Stimulated activated memory B cell treated with anti-CD40 and anti-IgM and Interleukin-4, amounts not matched to agents 10 μg/mL and 1 μg/mL and 100 μg/mL, for 72 hours (primary cell): Measurements from ENCODE around the gene KIAA0232.
A peak's percentile ranks its signal among the peaks of the same experiment; 100 is the strongest.

Experiments used
- ATAC-seq: fragments of 150-1000 bp; cut with Tn5 transposase; 2 replicates; pipeline ENCODE4 v1.10.0; 2021
- H3K27ac Mint-ChIP-seq: one replicate; pipeline ENCODE4 v1.8.0; 2022; ENCODE audit warnings: mild to moderate bottlenecking, mixed read lengths
- H3K27me3 Mint-ChIP-seq: one replicate; pipeline ENCODE4 v1.8.0; 2022; ENCODE audit warnings: mixed read lengths
- H3K36me3 Mint-ChIP-seq: one replicate; pipeline ENCODE4 v1.8.0; 2022; ENCODE audit warnings: mixed read lengths
- H3K4me1 Mint-ChIP-seq: one replicate; pipeline ENCODE4 v1.8.0; 2022; ENCODE audit warnings: mixed read lengths
- H3K4me3 Mint-ChIP-seq: one replicate; pipeline ENCODE4 v1.8.0; 2022; ENCODE audit warnings: mild to moderate bottlenecking, moderate library complexity, mixed read lengths
- H3K9me3 Mint-ChIP-seq: one replicate; pipeline ENCODE4 v1.8.0; 2022; ENCODE audit warnings: mixed read lengths

Gene KIAA0232, protein sequence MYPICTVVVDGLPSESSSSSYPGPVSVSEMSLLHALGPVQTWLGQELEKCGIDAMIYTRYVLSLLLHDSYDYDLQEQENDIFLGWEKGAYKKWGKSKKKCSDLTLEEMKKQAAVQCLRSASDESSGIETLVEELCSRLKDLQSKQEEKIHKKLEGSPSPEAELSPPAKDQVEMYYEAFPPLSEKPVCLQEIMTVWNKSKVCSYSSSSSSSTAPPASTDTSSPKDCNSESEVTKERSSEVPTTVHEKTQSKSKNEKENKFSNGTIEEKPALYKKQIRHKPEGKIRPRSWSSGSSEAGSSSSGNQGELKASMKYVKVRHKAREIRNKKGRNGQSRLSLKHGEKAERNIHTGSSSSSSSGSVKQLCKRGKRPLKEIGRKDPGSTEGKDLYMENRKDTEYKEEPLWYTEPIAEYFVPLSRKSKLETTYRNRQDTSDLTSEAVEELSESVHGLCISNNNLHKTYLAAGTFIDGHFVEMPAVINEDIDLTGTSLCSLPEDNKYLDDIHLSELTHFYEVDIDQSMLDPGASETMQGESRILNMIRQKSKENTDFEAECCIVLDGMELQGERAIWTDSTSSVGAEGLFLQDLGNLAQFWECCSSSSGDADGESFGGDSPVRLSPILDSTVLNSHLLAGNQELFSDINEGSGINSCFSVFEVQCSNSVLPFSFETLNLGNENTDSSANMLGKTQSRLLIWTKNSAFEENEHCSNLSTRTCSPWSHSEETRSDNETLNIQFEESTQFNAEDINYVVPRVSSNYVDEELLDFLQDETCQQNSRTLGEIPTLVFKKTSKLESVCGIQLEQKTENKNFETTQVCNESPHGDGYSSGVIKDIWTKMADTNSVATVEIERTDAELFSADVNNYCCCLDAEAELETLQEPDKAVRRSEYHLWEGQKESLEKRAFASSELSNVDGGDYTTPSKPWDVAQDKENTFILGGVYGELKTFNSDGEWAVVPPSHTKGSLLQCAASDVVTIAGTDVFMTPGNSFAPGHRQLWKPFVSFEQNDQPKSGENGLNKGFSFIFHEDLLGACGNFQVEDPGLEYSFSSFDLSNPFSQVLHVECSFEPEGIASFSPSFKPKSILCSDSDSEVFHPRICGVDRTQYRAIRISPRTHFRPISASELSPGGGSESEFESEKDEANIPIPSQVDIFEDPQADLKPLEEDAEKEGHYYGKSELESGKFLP (N-terminal part only)

DNA sequence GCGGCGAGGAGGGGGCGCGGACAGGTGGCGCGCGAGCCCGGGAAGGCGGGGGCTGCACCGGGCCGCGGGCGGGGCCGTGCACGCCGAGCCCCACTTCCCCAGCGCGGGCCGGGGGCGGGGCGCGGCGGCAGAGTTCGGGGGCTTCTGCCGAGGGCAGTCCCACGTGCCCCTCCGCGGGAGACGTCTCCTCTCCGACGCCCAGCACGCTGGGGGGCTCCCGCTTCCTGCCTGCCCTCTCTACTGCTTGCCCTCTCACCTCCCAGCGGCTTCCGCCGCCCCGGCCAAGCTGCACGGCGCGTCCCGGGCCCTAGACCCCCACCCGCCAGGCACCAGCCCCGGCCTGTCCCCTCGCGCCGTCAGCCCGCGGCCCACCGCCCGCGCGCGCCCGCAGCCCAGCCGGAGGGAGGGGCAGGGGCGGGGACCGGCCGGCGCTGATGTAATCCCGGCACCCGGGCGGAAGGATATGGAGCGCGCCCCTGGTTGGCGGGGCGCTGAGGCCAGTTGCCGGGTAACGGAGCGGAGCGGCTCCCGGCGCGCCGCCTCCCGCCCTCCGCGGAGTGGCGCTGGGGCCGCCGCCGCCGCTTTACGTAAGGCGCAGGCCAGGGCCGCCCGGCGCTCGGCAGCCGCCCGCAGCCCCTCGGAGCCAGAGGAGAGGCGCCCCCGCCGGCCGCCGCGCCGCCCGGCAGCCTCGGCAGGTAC lies at the start of gene KIAA0232:
KIAA0232 (plus strand) TSS at position 581 of the 699 bp plus-strand sequence. CDS start 41,727 bp downstream, outside the sequence.
- peak within 1 kb of the TSS; percentile 85 for H3K27ac Mint-ChIP-seq
- H3K27me3 Mint-ChIP-seq, result no peaks in the 10 kb centered on the region
- ATAC-seq, result peak; percentile 90
- peaks cover under 1% of the 10 kb centered on the region for H3K36me3 Mint-ChIP-seq
- H3K9me3 Mint-ChIP-seq, result no peaks in the 10 kb centered on the region
- peaks cover 31% of the 10 kb centered on the region for H3K4me1 Mint-ChIP-seq
- H3K4me3 Mint-ChIP-seq, result peak within 1 kb of the TSS; percentile 96

DNA sequence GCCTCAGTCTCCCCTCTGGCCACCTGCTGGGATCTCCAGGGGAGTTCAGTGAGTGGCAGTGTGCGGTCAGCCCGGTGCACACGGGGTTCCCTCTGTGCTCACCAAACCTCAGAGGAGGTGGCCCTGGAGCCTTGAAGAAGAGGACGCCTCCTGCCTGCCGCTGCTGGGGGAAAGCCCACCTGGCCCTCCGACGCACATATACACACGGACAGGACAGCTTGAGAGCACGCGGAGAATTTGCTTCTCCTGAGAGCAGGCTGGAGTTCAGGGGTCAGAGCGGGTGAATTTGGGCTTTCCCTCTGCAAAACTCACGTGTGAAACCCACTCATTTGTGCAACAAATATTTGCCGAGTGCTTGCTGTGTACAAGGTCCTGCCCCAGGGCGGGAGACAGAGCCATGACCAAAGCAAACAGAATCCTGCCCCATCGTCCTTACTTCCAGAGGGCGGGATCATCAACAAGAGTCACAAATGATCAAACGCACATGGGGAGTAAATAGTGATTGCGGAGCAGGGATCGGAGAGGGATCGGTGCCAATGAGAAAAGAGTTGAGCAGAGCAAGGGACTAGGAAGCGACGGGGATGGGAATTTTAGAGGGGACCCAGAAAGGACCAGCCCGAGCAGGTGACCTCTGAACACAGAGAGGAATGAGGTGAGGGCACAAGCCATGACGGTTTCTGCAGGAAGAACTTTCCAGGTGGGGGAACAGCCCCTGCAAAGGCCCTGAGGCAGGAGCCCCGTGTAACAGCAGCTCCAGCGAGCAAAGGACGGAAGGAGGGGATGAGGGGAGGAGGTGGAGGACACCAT lies 49.0 kb upstream of the KIAA0232 start:
- peaks cover 22% of the 10 kb centered on the region for H3K27me3 Mint-ChIP-seq
- no peak overlapping the region for H3K4me3 Mint-ChIP-seq
- H3K9me3 Mint-ChIP-seq, result no peaks in the 10 kb centered on the region
- H3K4me1 Mint-ChIP-seq, result no peaks in the 10 kb centered on the region
- H3K27ac Mint-ChIP-seq, result no peak overlapping the region
- no peaks in the 10 kb centered on the region for H3K36me3 Mint-ChIP-seq
- no peak for ATAC-seq

DNA sequence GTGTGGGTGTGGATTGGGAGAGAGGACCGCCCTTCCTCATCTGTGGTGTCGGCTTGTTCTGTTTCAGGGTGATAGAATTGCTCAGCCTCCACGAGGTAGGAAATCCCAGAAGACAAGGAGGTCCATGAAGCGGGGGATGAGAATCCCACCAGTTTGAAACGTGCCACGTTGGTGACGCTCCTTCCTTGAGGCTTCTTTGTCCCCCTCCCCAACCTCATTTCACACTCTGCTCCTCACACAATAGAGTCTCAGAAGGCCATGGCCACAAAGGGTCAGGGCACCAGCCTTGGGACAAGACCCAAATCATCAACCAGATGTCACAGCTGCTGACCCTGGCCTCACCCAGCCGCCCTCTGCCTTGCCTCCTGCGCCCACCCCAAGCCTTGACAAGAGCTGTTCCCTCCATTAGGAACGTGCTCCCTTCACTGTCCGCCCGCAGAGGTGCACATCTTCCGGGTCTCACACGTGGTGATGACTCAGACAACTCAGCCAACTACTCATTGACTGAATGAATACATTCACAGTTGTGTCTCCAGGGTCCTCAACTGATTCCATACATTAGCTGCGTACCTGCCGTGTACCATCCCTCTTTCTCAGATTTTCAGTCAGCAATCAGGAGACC lies 48.3 kb upstream of the KIAA0232 start:
- no peak for ATAC-seq
- no peaks in the 10 kb centered on the region for H3K4me1 Mint-ChIP-seq
- H3K36me3 Mint-ChIP-seq, result no peaks in the 10 kb centered on the region
- no peak overlapping the region for H3K4me3 Mint-ChIP-seq
- no peaks in the 10 kb centered on the region for H3K9me3 Mint-ChIP-seq
- no peak overlapping the region for H3K27ac Mint-ChIP-seq
- peaks cover 22% of the 10 kb centered on the region for H3K27me3 Mint-ChIP-seq

DNA sequence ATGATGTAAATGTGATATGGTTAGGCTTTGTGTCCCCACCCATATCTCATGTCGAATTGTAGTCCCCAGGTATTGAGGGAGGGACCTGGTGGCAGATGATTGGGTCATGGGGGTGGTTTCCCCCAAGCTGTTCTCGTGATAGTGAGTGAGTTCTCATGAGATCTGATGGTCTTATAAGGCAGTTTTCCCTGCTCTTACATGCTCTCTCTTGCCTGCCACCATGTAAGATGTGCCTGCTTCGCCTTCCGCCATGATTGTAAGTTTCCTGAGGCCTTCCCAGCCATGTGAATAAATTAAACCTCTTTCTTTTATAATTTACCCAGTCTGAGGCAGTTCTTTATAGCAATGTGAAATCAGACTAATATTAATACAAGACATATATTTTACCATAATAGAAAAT lies 42.6 kb upstream of the KIAA0232 start:
- no peaks in the 10 kb centered on the region for H3K4me1 Mint-ChIP-seq
- H3K27ac Mint-ChIP-seq, result no peak overlapping the region
- H3K36me3 Mint-ChIP-seq, result no peaks in the 10 kb centered on the region
- H3K9me3 Mint-ChIP-seq, result peaks cover 3% of the 10 kb centered on the region
- no peak overlapping the region for H3K4me3 Mint-ChIP-seq
- peaks cover 37% of the 10 kb centered on the region for H3K27me3 Mint-ChIP-seq
- no peak for ATAC-seq

DNA sequence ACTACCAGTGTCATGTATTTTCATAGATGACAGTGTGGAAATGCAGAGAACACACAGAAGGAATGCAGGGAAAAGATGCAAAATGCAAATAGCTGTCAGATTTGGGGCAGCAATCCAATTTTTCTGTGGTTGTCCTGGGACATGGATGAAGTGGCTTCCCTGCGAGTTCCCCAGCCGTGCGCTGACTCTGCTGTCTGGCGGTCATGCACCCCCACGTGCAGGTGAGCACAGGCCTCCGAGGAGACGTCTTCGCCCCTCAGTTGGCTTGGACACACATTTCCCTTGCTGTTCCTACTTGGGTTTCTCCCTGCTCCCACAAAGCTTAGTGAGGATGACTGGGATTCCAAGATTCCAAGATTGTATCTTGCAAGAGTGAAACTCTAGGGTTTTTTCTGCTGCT lies 42.2 kb upstream of the KIAA0232 start:
- H3K36me3 Mint-ChIP-seq, result no peaks in the 10 kb centered on the region

DNA sequence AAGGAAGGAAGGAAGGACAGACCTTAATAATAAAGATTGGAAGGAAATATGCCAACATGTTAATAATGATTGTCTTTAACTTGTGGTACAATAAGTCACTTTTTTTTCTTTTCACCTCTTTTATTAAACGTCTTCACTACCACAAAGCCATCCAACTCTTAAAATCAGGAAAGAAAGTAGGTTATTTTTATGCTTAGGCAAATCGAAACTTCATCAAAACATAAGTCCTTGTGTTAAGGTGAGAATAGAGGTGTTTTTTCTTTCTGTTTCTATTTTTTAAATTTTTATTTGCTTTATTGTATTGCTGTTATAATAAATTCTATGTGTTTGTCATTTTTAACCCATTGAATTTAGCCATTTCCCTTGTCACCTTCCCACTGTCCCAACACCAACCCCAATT lies 40.0 kb upstream of the KIAA0232 start:
- Mint-ChIP-seq H3K36me3 (no peaks in the 10 kb centered on the region), H3K27me3 (peaks cover 49% of the 10 kb centered on the region), H3K4me3 (no peak overlapping the region), H3K9me3 (peaks cover 3% of the 10 kb centered on the region), H3K27ac (no peak overlapping the region), H3K4me1 (no peaks in the 10 kb centered on the region)
- ATAC-seq, result no peak

More for the DNA sequence above, 42.2 kb upstream of the KIAA0232 start:
- peaks cover 42% of the 10 kb centered on the region for H3K27me3 Mint-ChIP-seq
- no peaks in the 10 kb centered on the region for H3K4me1 Mint-ChIP-seq
- no peak overlapping the region for H3K27ac Mint-ChIP-seq
- ATAC-seq, result no peak
- H3K9me3 Mint-ChIP-seq, result peaks cover 3% of the 10 kb centered on the region
- H3K4me3 Mint-ChIP-seq, result no peak overlapping the region

DNA sequence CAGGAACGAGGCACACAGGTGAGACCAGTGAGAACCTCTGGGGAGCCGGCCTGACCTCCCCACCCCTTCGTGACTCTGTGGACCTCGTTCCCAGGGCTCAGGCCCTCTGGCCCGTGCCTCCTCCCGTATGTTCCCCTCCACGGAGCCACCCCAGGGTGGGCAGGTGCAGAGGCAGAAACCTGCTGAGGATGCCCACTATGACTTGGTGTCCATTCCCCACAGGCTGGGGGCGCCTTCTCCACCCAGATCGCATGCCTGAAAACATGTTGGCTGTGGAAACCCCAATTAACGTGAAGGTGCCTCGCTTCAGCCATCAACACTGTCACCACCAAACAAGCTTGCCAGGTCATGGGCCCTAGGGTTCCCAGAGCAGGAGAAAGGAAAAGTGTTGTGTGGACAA lies 39.5 kb upstream of the KIAA0232 start:
- Mint-ChIP-seq H3K36me3 (no peaks in the 10 kb centered on the region), H3K4me1 (no peaks in the 10 kb centered on the region), H3K4me3 (no peak overlapping the region), H3K27me3 (peaks cover 51% of the 10 kb centered on the region), H3K27ac (no peak overlapping the region), H3K9me3 (peaks cover 3% of the 10 kb centered on the region)
- no peak for ATAC-seq

DNA sequence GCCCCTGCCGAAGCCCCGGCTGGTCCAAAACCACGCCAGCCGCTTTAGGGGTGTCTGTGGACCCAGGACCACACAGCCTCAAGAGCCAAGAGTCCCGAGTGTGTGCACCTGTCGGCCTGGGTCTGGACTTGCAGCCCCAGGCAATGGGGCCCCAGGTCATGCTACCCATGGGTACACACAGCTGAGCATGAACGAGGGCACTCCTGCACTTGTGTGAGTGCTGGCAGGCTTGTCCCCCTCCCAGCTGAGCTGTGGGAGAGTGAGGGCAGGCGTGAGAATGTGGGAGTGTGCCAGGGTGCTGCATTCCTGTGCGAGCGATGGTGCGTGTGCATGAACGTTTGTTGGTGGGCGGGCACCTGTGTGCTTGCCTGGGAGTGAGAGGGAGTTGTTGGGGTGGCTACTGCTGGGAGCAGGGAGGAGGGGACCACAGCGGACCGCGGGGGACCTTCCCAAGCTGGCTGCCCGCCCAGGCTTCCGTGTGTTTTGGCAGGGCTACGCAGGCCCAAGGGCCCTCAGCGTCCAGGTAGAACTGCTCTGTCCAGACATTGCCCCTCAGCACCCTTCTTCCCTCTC lies 35.7 kb upstream of the KIAA0232 start:
- no peaks in the 10 kb centered on the region for H3K9me3 Mint-ChIP-seq
- ATAC-seq, result peak; percentile 18
- H3K4me3 Mint-ChIP-seq, result no peak overlapping the region
- H3K4me1 Mint-ChIP-seq, result no peaks in the 10 kb centered on the region
- peaks cover 56% of the 10 kb centered on the region for H3K27me3 Mint-ChIP-seq
- H3K27ac Mint-ChIP-seq, result no peak overlapping the region
- H3K36me3 Mint-ChIP-seq, result no peaks in the 10 kb centered on the region

DNA sequence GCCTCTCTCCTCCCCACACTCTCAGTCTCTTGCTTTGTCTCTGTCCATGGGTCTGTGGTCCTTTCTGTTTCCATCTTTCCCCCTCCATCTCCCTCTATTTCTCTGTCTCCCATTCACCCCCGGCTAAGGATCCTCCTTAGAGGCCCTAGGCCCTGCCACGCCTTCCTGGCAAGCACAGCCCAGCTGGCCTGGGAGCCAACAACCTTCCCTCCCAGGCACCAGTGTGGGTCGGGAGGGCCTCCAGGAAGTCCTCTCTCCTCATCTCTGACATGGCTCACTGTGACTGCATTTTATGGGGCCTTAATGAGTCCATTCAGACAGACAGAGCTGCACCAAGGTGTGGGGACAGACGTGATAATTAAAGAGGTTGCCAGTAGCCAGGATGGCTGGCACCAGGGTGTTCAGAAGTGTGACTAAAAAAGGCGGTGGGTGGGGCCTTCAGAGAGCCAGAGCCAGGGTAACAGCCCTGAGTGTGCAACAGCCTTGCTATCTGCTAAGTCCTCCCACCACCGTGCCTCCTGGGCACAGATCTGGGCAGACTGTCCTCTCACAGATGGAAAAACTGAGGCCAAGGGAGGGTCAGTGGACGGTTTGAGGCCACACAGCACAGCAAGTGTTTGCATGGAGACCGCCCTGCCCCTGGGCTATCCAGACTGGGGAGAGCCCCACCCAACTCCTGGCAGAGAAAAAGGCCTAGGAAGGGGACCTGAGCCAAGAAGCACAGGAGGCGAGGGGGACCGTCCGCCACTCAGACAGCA lies 35.1 kb upstream of the KIAA0232 start:
- Mint-ChIP-seq H3K36me3 (no peaks in the 10 kb centered on the region), H3K9me3 (no peaks in the 10 kb centered on the region), H3K27ac (no peak overlapping the region), H3K27me3 (peaks cover 56% of the 10 kb centered on the region), H3K4me3 (no peak overlapping the region), H3K4me1 (no peaks in the 10 kb centered on the region)
- ATAC-seq, result peak; percentile 4

DNA sequence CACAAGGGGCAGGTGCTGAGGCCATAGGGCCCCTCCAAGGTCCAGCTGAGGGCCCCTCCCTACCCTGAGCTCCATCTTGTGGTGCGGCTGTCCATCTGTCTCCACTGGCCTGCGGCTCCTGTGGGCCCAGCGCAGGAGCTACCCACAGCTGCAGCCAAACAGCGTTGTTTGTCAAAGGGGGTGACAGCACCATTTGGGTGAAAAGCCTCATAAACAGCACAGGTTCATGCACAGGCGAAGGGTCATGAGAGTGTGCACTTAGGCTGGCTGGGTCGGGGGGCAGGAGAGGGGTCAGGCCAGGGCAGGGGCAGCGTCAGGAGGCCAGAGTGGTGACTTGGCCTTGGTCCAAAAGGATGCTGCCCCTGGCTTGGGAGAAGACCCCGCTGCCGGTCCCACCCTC lies 34.2 kb upstream of the KIAA0232 start:
- Mint-ChIP-seq H3K27ac (no peak overlapping the region), H3K4me1 (no peaks in the 10 kb centered on the region), H3K36me3 (no peaks in the 10 kb centered on the region), H3K4me3 (no peak overlapping the region), H3K27me3 (peaks cover 48% of the 10 kb centered on the region), H3K9me3 (no peaks in the 10 kb centered on the region)
- no peak for ATAC-seq

DNA sequence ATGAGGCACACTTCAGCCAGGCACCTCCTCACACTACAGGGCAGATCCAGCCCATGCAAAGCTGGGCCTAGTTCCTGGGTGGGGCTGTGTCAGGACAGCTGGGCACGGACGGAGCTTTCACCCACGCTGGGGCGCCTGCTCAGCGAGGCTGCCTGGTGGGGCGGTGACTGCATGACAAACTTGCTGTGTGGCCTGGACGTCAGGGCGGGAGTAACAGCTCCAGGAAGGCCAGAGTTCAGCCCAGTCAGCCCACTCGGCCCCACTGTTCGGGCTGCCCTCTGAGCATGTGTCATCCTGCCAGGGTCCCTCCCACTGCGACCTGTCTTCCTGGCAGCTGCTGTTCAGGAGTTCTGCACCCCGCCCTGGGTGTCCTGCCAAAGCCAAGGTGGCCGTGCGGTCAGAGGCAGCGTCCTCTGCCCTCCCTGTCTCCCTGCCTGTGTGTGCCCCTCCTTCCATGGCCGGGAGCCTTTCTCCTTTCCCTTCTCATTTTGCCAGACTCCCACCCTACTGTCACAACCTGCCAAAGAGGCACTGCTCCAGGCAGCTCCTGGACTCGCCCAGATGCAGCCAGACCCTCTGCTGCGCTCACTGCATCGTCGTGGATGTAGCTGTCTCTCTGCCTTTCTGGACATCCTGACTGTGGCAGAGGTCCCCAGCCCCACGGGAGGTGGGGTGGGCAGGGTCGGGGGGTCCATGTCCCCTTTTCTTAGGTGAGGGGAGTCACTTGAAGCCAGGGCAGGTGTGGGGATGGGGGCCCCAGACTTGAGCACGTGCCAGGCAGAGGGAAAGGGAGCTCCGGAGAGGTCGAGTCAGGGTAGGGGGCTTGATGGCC lies 33.0 kb upstream of the KIAA0232 start:
- Mint-ChIP-seq H3K9me3 (no peaks in the 10 kb centered on the region), H3K4me3 (no peak overlapping the region), H3K4me1 (no peaks in the 10 kb centered on the region), H3K27ac (no peak overlapping the region), H3K27me3 (peaks cover 35% of the 10 kb centered on the region), H3K36me3 (no peaks in the 10 kb centered on the region)
- ATAC-seq, result no peak
